DND-41 (cell line): Measurements from ENCODE around the gene TTC33.
"Not testable (repeated sequence)": the region's sequence is repeated elsewhere in the genome, so short reads cannot be mapped to it uniquely, and the experiment has no call there.

ENCODE experiments used
- ATAC-seq: fragments of 200-7000 bp; cut with Tn5 transposase; 3 replicates; pipeline ENCODE4 v1.9.1; 2021; ENCODE audit warnings: low read depth; ENCODE audit not compliant: insufficient read depth
- DNase-seq: peaks from one replicate; pipeline ENCODE4 v3.0.0-alpha.2; 2020
- H2AFZ ChIP-seq: 2 replicates; pipeline ENCODE4 v1.6.0; 2012; ENCODE audit warnings: low read depth, low read length
- H3K27ac ChIP-seq: 2 replicates; pipeline ENCODE4 v1.5.1; 2012; ENCODE audit warnings: low read length, inconsistent platforms
- H3K27me3 ChIP-seq: fragments of 200-600 bp; sonication (generic); 2 replicates; pipeline ENCODE4 v1.6.0; 2012; ENCODE audit warnings: low read length, mild to moderate bottlenecking, inconsistent platforms; ENCODE audit not compliant: insufficient read depth, poor library complexity
- H3K36me3 ChIP-seq: 2 replicates; pipeline ENCODE4 v1.5.1; 2012; ENCODE audit warnings: low read length, inconsistent platforms; ENCODE audit not compliant: insufficient read depth
- H3K4me1 ChIP-seq: 2 replicates; pipeline ENCODE4 v1.5.1; 2012; ENCODE audit warnings: mild to moderate bottlenecking, low read length; ENCODE audit not compliant: insufficient read depth
- H3K4me2 ChIP-seq: 2 replicates; pipeline ENCODE4 v1.6.0; 2012; ENCODE audit warnings: mild to moderate bottlenecking, moderate library complexity, low read length, inconsistent platforms; ENCODE audit not compliant: insufficient read depth
- H3K4me3 ChIP-seq, 2 experiments: fragments of 200-600 bp in 1 of 2; shearing (Covaris generic) in 1 of 2; 2 replicates each; pipeline ENCODE4 v1.5.1; 2012 to 2016; ENCODE audit warnings: inconsistent platforms in 2 of 2, low read length in 2 of 2, mild to moderate bottlenecking in 2 of 2, low read depth in 1 of 2, moderate library complexity in 1 of 2
- H3K79me2 ChIP-seq: 2 replicates; pipeline ENCODE4 v1.6.0; 2012; ENCODE audit warnings: low read length, inconsistent platforms; ENCODE audit not compliant: insufficient read depth
- H3K9ac ChIP-seq: 2 replicates; pipeline ENCODE4 v1.6.0; 2012; ENCODE audit warnings: low read depth, mild to moderate bottlenecking, inconsistent platforms, low read length, moderate library complexity
- H3K9me3 ChIP-seq: 2 replicates; pipeline ENCODE4 v1.5.1; 2012; ENCODE audit warnings: low read length, moderate library complexity, mild to moderate bottlenecking, inconsistent platforms; ENCODE audit not compliant: insufficient read depth, severe bottlenecking
- H4K20me1 ChIP-seq: 2 replicates; pipeline ENCODE4 v1.6.0; 2012; ENCODE audit warnings: low read length; ENCODE audit not compliant: insufficient read depth
- CTCF ChIP-seq: IDR thresholded peaks from 2 replicates; pipeline ENCODE4 v1.5.1; 2012; ENCODE audit warnings: borderline replicate concordance, low read length, moderate library complexity, mild to moderate bottlenecking; ENCODE audit not compliant: poor library complexity, severe bottlenecking; ENCODE audit errors: extremely low read depth
- EZH2 ChIP-seq: IDR thresholded peaks from 3 replicates; pipeline ENCODE4 v1.6.1; 2012; ENCODE audit warnings: borderline replicate concordance, low read depth, mild to moderate bottlenecking, moderate library complexity, low read length, inconsistent platforms; ENCODE audit not compliant: severe bottlenecking

TTC33 gene

GRCh38 chr5:40790947-40791593 lies 35.3 kb upstream of the TTC33 start:
- TF ChIP-seq EZH2 = no peak
- no peak for TF ChIP-seq CTCF
- Histone ChIP-seq H4K20me1 (peaks cover 51% of the 10 kb centered on the region), H2AFZ (no peak overlapping the region), H3K36me3 (peaks cover 22% of the 10 kb centered on the region), H3K4me1 (peaks cover 8% of the 10 kb centered on the region), H3K79me2 (peaks cover 100% of the 10 kb centered on the region), H3K27me3 (no peaks in the 10 kb centered on the region), H3K4me2 (no peak overlapping the region), H3K9me3 (peaks cover 2% of the 10 kb centered on the region), H3K4me3 (no peak overlapping the region), H3K9ac (no peak overlapping the region), H3K27ac (no peak overlapping the region)
- ATAC-seq (no peak), DNase-seq (no peak)

GRCh38 chr5:40788941-40789340 lies 33.2 kb upstream of the TTC33 start:
- H3K9ac ChIP-seq, DNase-seq, H3K27ac ChIP-seq, H3K9me3 ChIP-seq, H3K4me3 ChIP-seq, H3K4me1 ChIP-seq, H3K27me3 ChIP-seq, H2AFZ ChIP-seq, ATAC-seq, H3K4me2 ChIP-seq: not testable (repeated sequence)
- peaks cover 100% of the 10 kb centered on the region for H3K79me2 ChIP-seq
- H3K36me3 ChIP-seq = peaks cover 12% of the 10 kb centered on the region
- peaks cover 57% of the 10 kb centered on the region for H4K20me1 ChIP-seq

GRCh38 chr5:40787986-40788385 lies 32.2 kb upstream of the TTC33 start:
- H3K4me1 ChIP-seq = no peaks in the 10 kb centered on the region
- no peak overlapping the region for H2AFZ ChIP-seq
- ATAC-seq (no peak), DNase-seq (no peak)
- peaks cover 2% of the 10 kb centered on the region for H3K9me3 ChIP-seq
- peaks cover 100% of the 10 kb centered on the region for H3K79me2 ChIP-seq
- no peak overlapping the region for H3K9ac ChIP-seq
- H3K27ac ChIP-seq = no peak overlapping the region
- H3K4me3 ChIP-seq = no peak overlapping the region
- no peaks in the 10 kb centered on the region for H3K27me3 ChIP-seq
- H3K4me2 ChIP-seq = no peak overlapping the region
- peaks cover 59% of the 10 kb centered on the region for H4K20me1 ChIP-seq
- peaks cover 12% of the 10 kb centered on the region for H3K36me3 ChIP-seq
- no peak for TF ChIP-seq CTCF
- TF ChIP-seq EZH2 = no peak

- not testable (repeated sequence) for DNase-seq, H3K9ac ChIP-seq, H3K4me2 ChIP-seq, H2AFZ ChIP-seq, H3K9me3 ChIP-seq, H3K4me1 ChIP-seq, H3K27ac ChIP-seq, H3K4me3 ChIP-seq, H3K27me3 ChIP-seq, ATAC-seq
- H4K20me1 ChIP-seq = peaks cover 65% of the 10 kb centered on the region
- H3K79me2 ChIP-seq = peaks cover 100% of the 10 kb centered on the region
- H3K36me3 ChIP-seq = peaks cover 12% of the 10 kb centered on the region
Measured at GRCh38 chr5:40786664-40787063, 30.9 kb upstream of the TTC33 start.
